ENCODE results near the gene ALPK1.
"Not testable (repeated sequence)": the region's sequence is repeated elsewhere in the genome, so short reads cannot be mapped to it uniquely, and the experiment has no call there.

ALPK1 gene

DNA sequence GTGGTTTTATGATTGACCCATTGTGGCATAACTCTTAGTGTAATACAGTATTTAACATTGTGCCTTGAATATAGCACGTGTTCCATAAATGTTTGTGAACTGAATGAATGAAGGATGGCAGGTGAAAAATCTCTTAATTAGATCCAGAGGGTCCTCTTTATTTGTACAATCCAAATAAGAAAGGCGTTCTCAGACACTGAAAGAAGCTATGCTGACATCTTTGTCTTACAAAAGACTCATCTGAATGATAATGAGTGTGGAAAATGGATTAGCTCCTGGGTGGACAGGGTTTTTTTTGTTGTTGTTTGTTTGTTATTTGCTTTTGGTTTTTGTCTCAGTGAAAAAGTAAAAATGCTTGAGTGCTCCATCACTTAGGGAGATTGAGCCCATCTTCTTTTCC lies 156.2 kb downstream of the ALPK1 start:
- H3K4me3 ChIP-seq (ENCODE audit: control insufficient read depth, low read depth, low read length) = no peak overlapping the region
- no peak for TF ChIP-seq CTCF (conservative IDR thresholded peaks at IDR 0.05; ENCODE audit: control insufficient read depth, insufficient read depth, low read depth, low read length)
- DNase-seq (ENCODE audit: low read depth) = no peak

DNA sequence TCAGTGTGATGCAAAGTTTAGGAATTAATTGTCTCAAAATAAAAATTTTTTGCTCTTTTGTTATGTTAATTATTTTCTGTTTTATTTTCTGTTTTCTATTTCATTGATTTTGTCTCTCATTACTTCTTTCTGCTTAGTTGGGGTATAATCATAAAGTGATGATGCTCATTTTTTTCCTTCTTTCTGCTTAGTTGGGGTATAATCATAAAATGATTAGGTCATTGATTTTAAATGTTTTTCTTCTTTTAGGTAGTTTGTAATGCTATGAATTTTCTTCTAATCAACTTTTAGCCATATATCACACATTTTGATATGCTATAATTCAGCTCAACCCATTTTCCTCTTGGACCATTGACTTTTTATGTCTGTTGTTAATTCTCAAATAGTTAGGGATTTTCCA lies 175.1 kb downstream of the ALPK1 start:
- no peak for TF ChIP-seq CTCF (conservative IDR thresholded peaks at IDR 0.05; ENCODE audit: control insufficient read depth, insufficient read depth, low read depth, low read length)
- H3K4me3 ChIP-seq (ENCODE audit: control insufficient read depth, low read depth, low read length) = no peak overlapping the region
- no peak for DNase-seq (ENCODE audit: low read depth)

- no peak for DNase-seq (ENCODE audit: low read depth)
- no peak overlapping the region for H3K4me3 ChIP-seq (ENCODE audit: control insufficient read depth, low read depth, low read length)
- TF ChIP-seq CTCF (conservative IDR thresholded peaks at IDR 0.05; ENCODE audit: control insufficient read depth, insufficient read depth, low read depth, low read length) = no peak
Measured at GRCh38 chr4:112473985-112474384, 176.8 kb downstream of the ALPK1 start.

- DNase-seq (ENCODE audit: low read depth) = no peak
- TF ChIP-seq CTCF (conservative IDR thresholded peaks at IDR 0.05; ENCODE audit: control insufficient read depth, insufficient read depth, low read depth, low read length) = no peak
Measured at GRCh38 chr4:112485930-112486329, 188.8 kb downstream of the ALPK1 start.

DNA sequence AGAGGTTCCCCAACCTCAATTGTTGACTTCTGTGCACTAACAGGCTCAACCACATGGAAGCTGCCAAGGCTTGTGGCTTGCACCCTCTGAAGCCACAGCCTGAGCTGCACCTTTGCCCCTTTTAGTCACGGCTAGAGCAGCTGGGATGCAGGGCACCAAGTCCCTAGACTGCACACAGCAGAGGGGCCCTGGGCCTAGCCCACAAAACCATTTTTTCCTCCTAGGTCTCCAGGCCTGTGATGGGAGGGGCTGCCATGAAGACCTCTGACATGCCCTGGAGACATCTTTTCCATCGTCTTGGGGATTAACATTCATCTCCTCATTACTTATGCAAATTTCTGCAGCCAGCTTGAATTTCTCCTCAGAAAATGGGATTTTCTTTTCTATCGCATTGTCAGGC lies 193.6 kb downstream of the ALPK1 start:
- H3K4me3 ChIP-seq (ENCODE audit: control insufficient read depth, low read depth, low read length); DNase-seq (ENCODE audit: low read depth): not testable (repeated sequence)

More at GRCh38 chr4:112485930-112486329, 188.8 kb downstream of the ALPK1 start:
- no peak overlapping the region for H3K4me3 ChIP-seq (ENCODE audit: control insufficient read depth, low read depth, low read length)

Data from fibroblast of mammary gland (primary cell).